Sigmoid colon (tissue), 7 donors: ENCODE measurements around the gene CTIF. TPM values are rescaled to one million over a fixed set of nuclear protein-coding genes. Genes with fewer than 3 reads are reported as not detected.
A peak's percentile ranks its signal among the peaks of the same experiment; 100 is the strongest.

Source experiments
- DNase-seq: peaks from one replicate; pipeline ENCODE4 v3.0.0-alpha.2; 2019
- H3K27ac ChIP-seq, 4 donors: fragments of 200-600 bp; sonication (generic); one replicate each; pipeline ENCODE4 v1.5.1; 2016 to 2019; ENCODE audit warnings: mild to moderate bottlenecking in 1 of 4
- H3K27me3 ChIP-seq, 3 donors: fragments of 200-600 bp; sonication (generic); one replicate each; pipeline ENCODE4 v1.5.1; 2019; ENCODE audit warnings: mild to moderate bottlenecking in 1 of 3
- H3K36me3 ChIP-seq, 4 donors: fragments of 200-600 bp; sonication (generic); one replicate each; pipeline ENCODE4 v1.5.1; 2016 to 2019
- H3K4me1 ChIP-seq, 4 donors: fragments of 200-600 bp; sonication (generic); one replicate each; pipeline ENCODE4 v1.5.1; 2017 to 2019
- H3K4me3 ChIP-seq, 4 donors: fragments of 200-600 bp; sonication (generic); one replicate each; pipeline ENCODE4 v1.5.1; 2017 to 2019; ENCODE audit warnings: mild to moderate bottlenecking in 2 of 4, moderate library complexity in 1 of 4
- H3K9me3 ChIP-seq, 4 donors: fragments of 200-600 bp in 3 of 4; sonication (generic) in 3 of 4; one replicate each; pipeline versions ENCODE4 v1.5.1 to v1.6.1; 2013 to 2019
- CTCF ChIP-seq, 4 experiments: fragments of 450-650 bp in 3 of 4; fragments of 200-600 bp in 1 of 4; IDR thresholded peaks; one replicate each; pipeline ENCODE4 v1.5.1; 2016 to 2019; ENCODE audit warnings: antibody characterized with exemption in 4 of 4, mild to moderate bottlenecking in 3 of 4, moderate library complexity in 2 of 4
- EP300 ChIP-seq, 4 donors: sonication (generic); formaldehyde crosslinking; IDR thresholded peaks; one replicate each; pipeline ENCODE4 v1.6.1; 2017; ENCODE audit warnings: antibody characterized with exemption in 4 of 4
- POLR2A ChIP-seq, 2 donors: fragments of 450-650 bp; IDR thresholded peaks; one replicate each; pipeline ENCODE4 v1.6.1; 2016; ENCODE audit warnings: antibody characterized with exemption in 2 of 2, mild to moderate bottlenecking in 2 of 2, moderate library complexity in 2 of 2
- POLR2AphosphoS5 ChIP-seq, 4 donors: sonication (generic); formaldehyde crosslinking; IDR thresholded peaks; one replicate each; pipeline ENCODE4 v1.6.1; 2017; ENCODE audit warnings: antibody characterized with exemption in 4 of 4
- WGBS, 2 donors: extraction: QIAGEN DNeasy Blood & Tissue Kit; methylation state at CpG; one replicate each; pipeline ENCODE4 v1.1.7; 2013; 5-methylcytosine and 5-hydroxymethylcytosine counted together
- intact Hi-C: fragments of 100-400 bp; cut with DNase I; formaldehyde crosslinking; loops from one replicate; pipeline ENCODE4 v1.15.1; 2023
- polyA plus RNA-seq, 3 donors: library from polyadenylated mRNA; stranded (reverse); fragments of 200-250 nt; gene quantifications; one replicate each; pipeline ENCODE4 v1.2.3, GENCODE V29; 2013
- total RNA-seq, 4 donors: library from RNA; depleted of rRNA; stranded (reverse); fragments of >200 nt; gene quantifications; one replicate each; pipeline ENCODE4 v1.1.0, GENCODE V29; 2016
- donor health status: healthy with polysubstance abuse.
- donor health status: Bipolar disorder and iron deficiency.
- donor health status: healthy.

The CTIF gene
- total and polyA plus RNA-seq, 7 donors = 3.6 to 65.9 (median 22.5) TPM

GRCh38 chr18:48609820-48610815, 71.3 kb downstream of the CTIF start:
- Histone ChIP-seq H3K27ac (no peak overlapping the region), H3K4me1 (peaks cover 0 to 66% (median 34%) of the 10 kb centered on the region in 4 donors), H3K4me3 (no peak overlapping the region), H3K36me3 (no peaks in the 10 kb centered on the region), H3K27me3 (no peaks in the 10 kb centered on the region), H3K9me3 (no peaks in the 10 kb centered on the region)
- TF ChIP-seq POLR2AphosphoS5 (IDR thresholded peaks at IDR 0.05) = no peak
- no peak for TF ChIP-seq POLR2A (IDR thresholded peaks at IDR 0.05)
- no peak for TF ChIP-seq CTCF (IDR thresholded peaks at IDR 0.05)
- TF ChIP-seq EP300 (IDR thresholded peaks at IDR 0.05) = no peak
- 93% methylated on average over 17 of the region's 17 CpGs for WGBS, 2 donors
- intact Hi-C loops = loop anchor here (5.0 kb wide), 2 partner anchors 38 to 73 kb away; partner anchors contain the start of gene CTIF
- no peak for DNase-seq

DNA sequence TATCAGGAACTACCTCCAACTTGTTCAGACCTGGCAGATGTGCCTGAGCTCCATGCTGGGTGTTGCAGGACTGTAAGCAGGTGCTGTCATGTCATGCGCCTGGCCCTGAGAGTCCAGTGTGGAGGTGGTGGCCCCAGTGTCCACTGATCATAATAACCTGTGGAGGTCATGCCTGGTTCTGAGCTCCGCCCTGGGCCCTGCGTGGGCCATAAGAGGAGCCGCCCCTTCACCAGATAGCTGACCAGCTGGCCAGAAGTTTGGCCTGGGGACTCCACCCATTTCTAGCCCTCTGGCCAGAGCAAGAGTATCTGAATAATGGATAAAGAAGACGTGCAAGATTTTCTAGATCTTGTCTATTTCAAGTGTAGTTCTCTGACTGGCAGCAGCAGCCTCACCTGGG, 72.4 kb downstream of the CTIF start:
- intact Hi-C loops = loop anchor here (5.0 kb wide), 1 partner anchor 74 kb away; the partner anchor contains the start of gene CTIF
- DNase-seq = no peak
- Histone ChIP-seq H3K27me3 (no peaks in the 10 kb centered on the region), H3K9me3 (no peaks in the 10 kb centered on the region), H3K4me1 (peaks cover 0 to 64% (median 36%) of the 10 kb centered on the region in 4 donors), H3K36me3 (no peaks in the 10 kb centered on the region), H3K27ac (no peak overlapping the region), H3K4me3 (no peak overlapping the region)
- WGBS, 2 donors = 91% methylated on average over 5 of the region's 5 CpGs
- TF ChIP-seq EP300 (IDR thresholded peaks at IDR 0.05) = no peak
- no peak for TF ChIP-seq POLR2AphosphoS5 (IDR thresholded peaks at IDR 0.05)
- no peak for TF ChIP-seq POLR2A (IDR thresholded peaks at IDR 0.05)
- no peak for TF ChIP-seq CTCF (IDR thresholded peaks at IDR 0.05)

DNA sequence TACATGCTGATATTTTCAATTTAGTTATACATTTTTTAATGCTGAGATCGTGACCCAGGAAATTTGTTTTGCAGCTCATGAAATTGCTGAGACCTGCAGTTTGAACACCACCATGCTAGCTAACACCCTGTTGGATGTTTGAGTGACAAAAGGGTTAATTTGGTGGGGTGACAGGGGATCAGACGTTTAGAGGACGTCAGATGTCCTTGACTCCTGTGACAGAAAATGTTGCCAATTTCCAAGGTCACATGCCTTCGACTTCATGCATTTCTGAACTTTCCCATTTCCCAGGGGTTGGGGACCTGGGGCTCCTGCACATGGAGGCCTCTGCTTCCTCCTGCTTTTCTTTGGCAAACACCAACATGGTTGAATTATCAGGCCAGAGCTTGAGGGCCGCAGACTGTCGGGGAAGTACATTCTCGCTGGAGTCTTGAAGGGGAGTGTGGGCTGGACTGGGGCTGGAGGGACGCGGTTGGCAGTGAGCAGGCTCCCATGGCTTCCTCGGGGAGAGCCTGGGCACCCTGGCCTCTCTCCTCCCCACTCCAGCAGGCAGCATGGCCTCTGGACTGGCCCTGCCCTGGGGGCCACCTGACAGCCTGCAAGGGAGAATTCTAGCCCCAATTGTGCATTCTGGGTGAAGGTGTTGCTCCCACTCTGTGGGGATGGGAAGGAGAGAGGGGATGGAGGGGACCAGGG, 73.1 kb downstream of the CTIF start:
- Histone ChIP-seq H3K27ac (no peak overlapping the region), H3K9me3 (no peaks in the 10 kb centered on the region), H3K27me3 (no peaks in the 10 kb centered on the region), H3K4me1 (peaks cover 0 to 64% (median 36%) of the 10 kb centered on the region in 4 donors), H3K36me3 (no peaks in the 10 kb centered on the region), H3K4me3 (no peak overlapping the region)
- no peak for DNase-seq
- intact Hi-C loops = loop anchor here (5.0 kb wide), 1 partner anchor 75 kb away; the partner anchor contains the start of gene CTIF
- 89 to 92% methylated on average over 10 of the region's 10 CpGs for WGBS, 2 donors
- TF ChIP-seq CTCF (IDR thresholded peaks at IDR 0.05) = no peak
- TF ChIP-seq POLR2A (IDR thresholded peaks at IDR 0.05) = no peak
- no peak for TF ChIP-seq POLR2AphosphoS5 (IDR thresholded peaks at IDR 0.05)
- TF ChIP-seq EP300 (IDR thresholded peaks at IDR 0.05) = no peak

- intact Hi-C loops = loop anchor here (5.0 kb wide), 1 partner anchor 75 kb away; the partner anchor contains the start of gene CTIF
- WGBS, 2 donors = 94 to 95% methylated on average over 6 of the region's 6 CpGs
- peaks cover 0 to 64% (median 36%) of the 10 kb centered on the region in 4 donors for H3K4me1 ChIP-seq
- H3K4me3 ChIP-seq = no peak overlapping the region
- H3K36me3 ChIP-seq = no peaks in the 10 kb centered on the region
- H3K9me3 ChIP-seq = no peaks in the 10 kb centered on the region
- no peak for DNase-seq
- no peak for TF ChIP-seq POLR2AphosphoS5 (IDR thresholded peaks at IDR 0.05)
- peak overlapping the region in 2 of 4 donors; percentile 67 to 69 for H3K27ac ChIP-seq
- H3K27me3 ChIP-seq = no peaks in the 10 kb centered on the region
Observed at GRCh38 chr18:48612511-48612910, 73.7 kb downstream of the CTIF start.
